H1 (cell line): ENCODE data around the gene RFPL3. TPM values are rescaled to one million over a fixed set of nuclear protein-coding genes. Genes with fewer than 3 reads are reported as not detected.

ENCODE experiments used
- E2F6 ChIP-seq: IDR thresholded peaks from 2 replicates; pipeline ENCODE4 v1.6.1; 2012; ENCODE audit warnings: inconsistent platforms
- EP300 ChIP-seq, 2 experiments: IDR thresholded peaks; 1 replicate in 1 of 2; 2 replicates in 1 of 2; pipeline ENCODE4 v1.6.1; 2011 to 2012; ENCODE audit warnings: low read depth in 2 of 2, low read length in 2 of 2, mild to moderate bottlenecking in 2 of 2, borderline replicate concordance in 1 of 2, inconsistent platforms in 1 of 2, moderate library complexity in 1 of 2
- PHF8 ChIP-seq: fragments of 200-600 bp; sonication (generic); conservative IDR thresholded peaks from 2 replicates; pipeline ENCODE4 v1.7.1; 2012; ENCODE audit warnings: low read depth, mild to moderate bottlenecking, inconsistent platforms, low read length, moderate library complexity
- polyA plus RNA-seq, 7 experiments: library from polyadenylated mRNA; depleted of rRNA in 3 of 7; stranded (reverse) in 5 of 7; unstranded in 2 of 7; fragments of >200 nt in 5 of 7; fragments of 200-250 nt in 2 of 7; gene quantifications; 1 replicate in 5 of 7; 2 replicates in 1 of 7; 4 replicates in 1 of 7; pipeline versions ENCODE4 v1.2.1 to v1.2.3, GENCODE V29; 2011 to 2013; ENCODE audit warnings: missing spikeins in 2 of 7, mixed read lengths in 2 of 7
- total RNA-seq: library from RNA; stranded (reverse); fragmentation: NEBNext Ultra II Directional; extraction: Animal tissue kit (Norgen Biotek cat#: 25700); gene quantifications from 2 replicates; pipeline ENCODE4 v1.2.1, GENCODE V29; 2021

Gene RFPL3
- total and polyA plus RNA-seq, 2 of the 8 experiments (the other 6 are each of a cell fraction or from before 2014, with no cell fraction given) = 0.08 to 0.24 TPM

DNA sequence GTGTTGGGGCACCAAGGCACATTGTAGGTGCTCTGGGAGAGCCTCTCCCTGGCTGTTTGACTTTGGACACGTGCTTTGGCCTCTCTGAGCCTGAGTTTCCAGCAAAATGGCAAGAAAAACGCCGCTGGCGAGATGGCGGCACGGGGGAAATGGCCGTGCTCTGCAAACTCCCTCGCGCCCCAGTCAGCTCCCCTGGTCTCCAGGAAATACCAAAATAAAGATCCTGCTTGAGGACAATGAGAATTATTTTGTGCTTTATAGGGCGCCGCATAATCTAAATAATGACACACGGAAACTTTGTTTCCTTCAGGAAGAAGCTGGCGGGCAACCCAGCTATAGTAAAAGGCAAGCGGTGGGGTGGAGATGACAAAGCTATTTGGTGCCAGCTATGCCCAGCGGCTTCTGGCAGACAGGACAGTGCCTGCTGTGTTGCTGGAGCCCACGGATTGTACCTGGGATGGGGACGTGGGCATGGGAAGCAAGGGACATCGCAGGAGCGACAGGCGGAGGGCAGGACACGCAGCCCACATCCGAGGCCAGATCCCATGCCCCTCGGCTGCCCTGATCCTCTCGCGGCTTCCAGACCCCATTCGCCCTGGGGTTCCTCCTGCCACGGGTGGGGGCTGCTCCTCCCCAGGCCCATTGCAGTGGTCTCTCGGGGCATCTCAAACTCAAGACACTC lies 26.3 kb upstream of the RFPL3 start (continued):
- no peak for TF ChIP-seq E2F6
- no peak for TF ChIP-seq EP300 (IDR thresholded peaks at IDR 0.05; ENCODE audit: borderline replicate concordance in 1 of 2, low read depth in 2 of 2, low read length in 2 of 2)
- TF ChIP-seq PHF8 = no peak
